ENCODE data around the gene ZKSCAN2. TPM values are rescaled to one million over a fixed set of nuclear protein-coding genes. Genes with fewer than 3 reads are reported as not detected.

The ZKSCAN2 gene
- total and polyA plus RNA-seq, 2 of the 4 experiments (the other 2 are of a cell fraction): 1.6 to 3.8 TPM

DNA sequence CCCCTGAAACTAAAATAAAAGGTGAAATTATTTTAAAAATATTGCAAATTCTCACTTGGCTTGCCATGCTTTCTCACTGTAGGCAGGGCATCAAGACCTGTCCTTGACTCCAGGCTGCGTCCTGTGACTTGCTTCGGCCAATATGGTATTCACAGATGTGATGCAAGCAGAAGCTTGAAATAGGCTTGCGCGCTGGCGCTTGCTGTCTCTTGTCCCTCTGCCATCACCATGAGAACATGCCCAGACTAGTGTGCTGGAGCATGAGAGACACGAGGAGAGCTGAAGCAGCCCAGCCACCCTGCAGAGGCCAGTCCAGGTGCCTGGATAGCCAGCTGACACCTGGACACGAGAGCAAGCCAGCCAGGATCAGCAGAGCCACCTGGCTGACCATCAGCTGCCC, 21.8 kb upstream of the ZKSCAN2 start:
- Histone ChIP-seq H3K18ac (ENCODE audit: low read depth, low read length) (no peak overlapping the region), H3K4me1 (ENCODE audit: control insufficient read depth, insufficient read depth, low read length) (no peaks in the 10 kb centered on the region), H3K14ac (replicated peaks; ENCODE audit: low read depth, low read length) (no peak overlapping the region), H3K23ac (ENCODE audit: low read depth, low read length) (no peak overlapping the region), H4K5ac (ENCODE audit: low read depth, low read length) (no peak overlapping the region), H4K91ac (ENCODE audit: insufficient read depth, low read depth, low read length) (no peak overlapping the region), H2BK20ac (ENCODE audit: low read depth, low read length) (no peak overlapping the region), H3K9ac (ENCODE audit: low read depth, low read length) (no peak overlapping the region), H3K36me3 (ENCODE audit: control insufficient read depth, insufficient read depth, low read length) (no peaks in the 10 kb centered on the region), H4K20me1 (ENCODE audit: insufficient read depth, low read length) (no peaks in the 10 kb centered on the region), H2BK15ac (ENCODE audit: low read depth, low read length) (no peak overlapping the region), H3K4me2 (ENCODE audit: low read depth, low read length) (no peak overlapping the region), H3K79me1 (ENCODE audit: low read depth in 1 of 2, low read length in 2 of 2) (no peaks in the 10 kb centered on the region), H2BK5ac (ENCODE audit: low read depth, low read length, poor library complexity, severe bottlenecking) (no peak overlapping the region), H2AK5ac (ENCODE audit: low read depth, low read length) (no peak overlapping the region), H2BK120ac (ENCODE audit: low read depth, low read length) (no peak overlapping the region), H3K56ac (ENCODE audit: extremely low read depth, insufficient read depth, low read length) (no peak overlapping the region), H2AFZ (replicated peaks; ENCODE audit: low read length, poor library complexity) (no peak overlapping the region), H3K9me3 (ENCODE audit: control insufficient read depth, insufficient read depth, low read length) (no peaks in the 10 kb centered on the region), H4K8ac (ENCODE audit: low read depth in 2 of 2, low read length in 2 of 2) (no peak overlapping the region), H3K4ac (ENCODE audit: low read depth, low read length) (no peak overlapping the region), H3K27ac (ENCODE audit: insufficient read depth, low read length) (no peak overlapping the region), H2AK9ac (replicated peaks; ENCODE audit: low read depth, low read length, poor library complexity) (no peak overlapping the region), H3K9me1 (ENCODE audit: insufficient read depth, low read length) (no peaks in the 10 kb centered on the region), H3K4me3 (ENCODE audit: insufficient read depth, low read depth, low read length) (no peak overlapping the region), H3K27me3 (ENCODE audit: control insufficient read depth, insufficient read depth, low read length) (no peaks in the 10 kb centered on the region)
- 67% methylated on average over 3 of the region's 7 CpGs; no CpG with 5 or more reads in 1 of the 2 experiments for WGBS, 2 experiments (ENCODE audit: extremely low coverage in 2 of 2, insufficient read length in 1 of 2)
- in situ Hi-C loops (cut with MboI; ENCODE audit: low sequenced_read_pairs) (no loop called here), intact Hi-C loops (cut with micrococcal nuclease) (no loop called here), dilution Hi-C loops (cut with HindIII; ENCODE audit: low sequenced_read_pairs, unreplicated experiment) (no loop called here)
- TF ChIP-seq POLR2A (IDR thresholded peaks at IDR 0.05; ENCODE audit: low read depth, low read length) (no peak), CHD1 (IDR thresholded peaks at IDR 0.05; ENCODE audit: low read depth, low read length) (no peak), CEBPB (IDR thresholded peaks at IDR 0.05; ENCODE audit: low read depth, low read length) (no peak), FOS (IDR thresholded peaks at IDR 0.05; ENCODE audit: low read depth, low read length) (no peak)
- TF ChIP-seq, protein P1, sequence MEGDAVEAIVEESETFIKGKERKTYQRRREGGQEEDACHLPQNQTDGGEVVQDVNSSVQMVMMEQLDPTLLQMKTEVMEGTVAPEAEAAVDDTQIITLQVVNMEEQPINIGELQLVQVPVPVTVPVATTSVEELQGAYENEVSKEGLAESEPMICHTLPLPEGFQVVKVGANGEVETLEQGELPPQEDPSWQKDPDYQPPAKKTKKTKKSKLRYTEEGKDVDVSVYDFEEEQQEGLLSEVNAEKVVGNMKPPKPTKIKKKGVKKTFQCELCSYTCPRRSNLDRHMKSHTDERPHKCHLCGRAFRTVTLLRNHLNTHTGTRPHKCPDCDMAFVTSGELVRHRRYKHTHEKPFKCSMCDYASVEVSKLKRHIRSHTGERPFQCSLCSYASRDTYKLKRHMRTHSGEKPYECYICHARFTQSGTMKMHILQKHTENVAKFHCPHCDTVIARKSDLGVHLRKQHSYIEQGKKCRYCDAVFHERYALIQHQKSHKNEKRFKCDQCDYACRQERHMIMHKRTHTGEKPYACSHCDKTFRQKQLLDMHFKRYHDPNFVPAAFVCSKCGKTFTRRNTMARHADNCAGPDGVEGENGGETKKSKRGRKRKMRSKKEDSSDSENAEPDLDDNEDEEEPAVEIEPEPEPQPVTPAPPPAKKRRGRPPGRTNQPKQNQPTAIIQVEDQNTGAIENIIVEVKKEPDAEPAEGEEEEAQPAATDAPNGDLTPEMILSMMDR (conservative IDR thresholded peaks at IDR 0.05; ENCODE audit: low read depth, low read length): no peak
- ChIA-PET POLR2A (ENCODE audit: unreplicated experiment) (no interaction called here), CTCF (no interaction called here)
- ATAC-seq (ENCODE audit: low read depth): no peak
- no peak for DNase-seq
- BruUV-seq (replicated peaks): no TSS peak

All from IMR-90 (cell line).